Right renal cortex interstitium (tissue), 3 donors: ENCODE data around the gene WAC. TPM values are rescaled to one million over a fixed set of nuclear protein-coding genes. Genes with fewer than 3 reads are reported as not detected.
"Not testable (repeated sequence)": the region's sequence is repeated elsewhere in the genome, so short reads cannot be mapped to it uniquely, and the experiment has no call there.

ENCODE experiments used
- DNase-seq, 3 donors: peaks; one replicate each; pipeline ENCODE4 v3.0.0-alpha.2; 2013; ENCODE audit warnings: low read depth in 3 of 3, low spot score in 2 of 3
- polyA plus RNA-seq, 3 donors: library from polyadenylated mRNA; unstranded; fragments of 120-200 nt; gene quantifications; one replicate each; pipeline ENCODE4 v1.2.1, GENCODE V29; 2013; ENCODE audit not compliant: insufficient read length in 3 of 3

Gene WAC
- polyA plus RNA-seq, 3 donors, result 153 to 169 (median 158) TPM

DNA sequence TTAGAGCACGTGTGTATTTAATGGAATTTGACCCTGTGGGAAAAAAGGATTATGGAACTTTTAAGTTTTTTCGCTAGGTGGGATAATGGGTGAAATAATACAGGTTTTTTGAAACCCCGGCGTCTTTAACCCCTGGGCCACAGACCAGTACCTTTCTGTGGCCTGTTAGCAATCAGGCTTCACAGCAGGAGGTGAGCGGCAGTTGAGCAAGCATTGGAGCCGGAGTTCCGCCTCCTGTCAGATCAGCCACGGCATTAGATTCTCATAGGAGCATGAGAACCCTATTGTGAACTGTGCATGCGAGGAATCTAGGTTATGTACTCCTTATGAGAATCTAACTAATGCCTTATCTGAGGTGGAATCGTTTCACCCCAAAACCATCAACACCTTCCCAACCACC, 28.6 kb downstream of the WAC start:
- DNase-seq, result no peak

DNA sequence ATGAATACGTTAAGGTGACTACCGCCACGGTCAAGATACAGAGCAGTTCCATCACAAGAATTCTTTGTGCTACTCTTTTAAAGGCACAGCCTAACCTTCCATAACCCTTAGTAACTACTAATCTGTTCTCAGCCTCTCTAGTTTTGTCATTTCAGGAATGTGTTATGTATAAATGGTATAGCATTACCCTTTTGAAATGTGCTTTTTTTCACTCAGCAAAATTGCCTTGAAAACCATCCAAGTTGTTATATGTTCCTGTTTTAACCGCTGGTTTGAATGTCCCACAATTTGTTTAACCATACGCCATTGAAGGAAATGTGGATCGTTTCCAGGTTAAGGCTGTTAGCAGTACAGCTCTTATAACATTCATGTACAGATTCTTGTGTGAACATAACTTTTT, 32.0 kb downstream of the WAC start:
- no peak for DNase-seq

DNA sequence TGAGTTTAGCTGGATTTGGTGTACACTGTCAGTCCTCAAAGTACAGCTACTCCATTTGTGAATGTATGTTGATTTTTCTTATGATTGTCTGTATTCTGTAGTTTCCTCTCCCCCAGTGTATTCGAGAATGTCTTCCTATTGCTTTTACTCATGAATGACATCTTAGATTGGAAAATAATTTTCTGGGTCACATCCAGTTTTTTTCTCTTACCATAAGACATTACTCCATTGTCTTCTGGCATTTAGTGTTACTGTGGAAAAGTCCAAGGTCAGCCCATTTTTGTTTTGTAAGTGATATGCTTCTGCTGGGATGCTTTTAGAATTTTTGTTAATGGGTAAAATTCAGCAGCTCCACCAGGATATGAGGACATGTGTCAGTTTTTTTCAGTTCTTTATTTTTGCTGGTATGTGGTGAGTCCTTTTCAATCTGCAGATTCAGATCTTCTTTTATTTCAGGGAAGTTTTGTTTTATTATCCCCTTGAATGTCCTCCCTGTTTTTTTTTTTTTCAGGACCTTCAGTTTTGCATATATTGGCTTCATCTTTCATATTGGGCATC, 33.6 kb downstream of the WAC start:
- DNase-seq, result no peak

DNA sequence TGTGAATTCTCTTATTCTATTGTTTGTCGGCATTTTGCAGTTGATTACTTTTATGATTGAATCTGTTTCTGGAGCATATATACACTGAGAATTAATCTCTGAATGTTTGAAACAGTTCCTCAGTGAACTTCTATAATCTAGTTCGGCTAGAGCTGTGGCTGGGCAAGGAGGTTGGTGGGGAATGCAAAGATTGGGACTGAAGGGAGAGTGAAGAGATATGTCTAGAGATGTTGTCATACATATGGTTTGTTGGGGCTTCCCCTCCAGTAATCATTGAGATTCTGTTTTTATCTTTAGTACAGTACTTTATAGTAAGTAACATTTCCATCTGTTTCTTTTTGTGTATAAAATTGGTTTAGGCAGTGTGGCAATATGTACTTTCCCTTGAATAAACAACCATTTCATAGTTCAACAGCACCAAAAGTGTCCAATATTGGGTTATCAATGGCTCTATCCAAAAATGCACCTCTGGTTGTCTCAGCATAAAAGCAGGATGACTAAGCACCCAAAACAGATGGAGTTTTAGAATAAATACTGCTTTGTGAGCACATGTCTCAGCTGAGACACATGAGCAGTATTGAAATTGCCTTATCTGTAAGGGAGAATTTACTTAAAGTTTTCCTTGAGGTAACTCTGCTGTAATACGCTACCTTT, 36.7 kb downstream of the WAC start:
- no peak for DNase-seq

DNA sequence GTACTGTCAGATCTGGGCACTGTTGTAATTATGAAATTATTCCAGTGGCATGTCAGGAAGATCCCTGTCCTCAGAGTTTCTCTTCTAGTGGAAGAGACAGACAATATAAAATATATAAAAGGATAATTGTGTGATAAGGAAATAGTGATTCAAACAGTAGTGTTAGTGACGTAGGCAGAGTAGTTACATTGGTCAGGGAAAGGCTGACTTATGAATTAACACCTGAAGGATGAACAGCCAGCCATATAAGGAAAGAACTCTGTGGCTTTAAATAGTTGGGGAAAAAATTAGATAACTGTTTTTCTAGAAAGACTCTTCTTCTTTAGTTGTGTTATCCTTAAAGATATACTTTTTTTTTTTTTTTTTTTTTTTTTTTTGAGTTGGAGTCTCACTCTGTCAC, 37.7 kb downstream of the WAC start:
- no peak for DNase-seq

DNA sequence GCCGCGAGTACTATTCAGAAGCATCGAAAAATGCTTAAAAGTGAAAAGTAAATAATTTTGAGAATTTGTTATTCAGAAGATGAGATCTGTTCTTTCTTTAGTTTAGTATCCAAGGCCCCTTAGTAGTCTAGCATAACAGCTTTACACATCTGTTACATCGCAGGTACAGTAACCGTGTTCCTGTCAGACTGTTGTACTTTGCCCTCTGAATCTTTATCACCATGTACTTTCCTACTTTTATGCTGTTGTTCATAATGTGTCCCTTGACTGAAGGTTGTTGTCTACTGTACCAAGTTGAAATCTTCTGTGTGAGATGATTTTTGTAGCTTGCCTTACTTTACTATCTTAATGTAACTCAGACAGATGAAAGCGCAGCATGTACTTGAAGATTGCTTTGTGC, 38.3 kb downstream of the WAC start:
- DNase-seq, result no peak

DNA sequence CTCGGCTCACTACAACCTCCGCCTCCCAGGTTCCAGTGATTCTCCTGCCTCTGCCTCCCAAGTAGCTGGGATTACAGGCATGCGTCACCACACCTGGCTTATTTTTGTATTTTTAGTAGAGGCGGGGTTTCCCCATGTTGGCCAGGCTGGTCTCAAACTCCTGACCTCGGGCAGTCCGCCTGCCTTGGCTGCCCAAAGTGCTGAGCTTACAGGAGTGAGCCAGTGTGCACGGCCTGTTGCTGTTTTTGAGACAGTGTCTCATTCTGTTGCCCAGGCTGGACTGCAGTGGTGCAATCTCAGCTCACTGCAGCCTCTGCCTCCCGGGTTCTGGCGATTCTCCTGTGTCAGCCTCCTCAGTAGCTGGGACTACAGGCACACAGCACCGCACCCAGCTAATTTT, 41.3 kb downstream of the WAC start:
- not testable (repeated sequence) for DNase-seq

DNA sequence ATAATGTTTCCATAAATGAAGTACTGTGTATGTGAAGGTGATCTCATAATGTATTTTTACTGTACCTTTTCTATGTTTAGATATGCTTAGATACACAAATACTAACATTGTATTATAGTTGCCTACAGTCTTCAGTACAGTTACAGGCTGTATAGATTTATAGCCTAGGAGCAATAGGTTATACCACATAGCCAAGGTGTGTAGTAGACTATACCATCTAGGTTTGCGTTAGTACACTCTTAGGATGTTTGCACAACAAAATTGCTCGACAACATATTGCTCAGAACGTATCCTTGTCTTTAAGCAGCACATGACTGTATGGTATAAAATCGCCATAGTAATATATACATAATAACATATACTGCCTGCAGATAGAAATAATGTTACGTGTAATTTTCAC, 42.9 kb downstream of the WAC start:
- DNase-seq, result no peak

DNA sequence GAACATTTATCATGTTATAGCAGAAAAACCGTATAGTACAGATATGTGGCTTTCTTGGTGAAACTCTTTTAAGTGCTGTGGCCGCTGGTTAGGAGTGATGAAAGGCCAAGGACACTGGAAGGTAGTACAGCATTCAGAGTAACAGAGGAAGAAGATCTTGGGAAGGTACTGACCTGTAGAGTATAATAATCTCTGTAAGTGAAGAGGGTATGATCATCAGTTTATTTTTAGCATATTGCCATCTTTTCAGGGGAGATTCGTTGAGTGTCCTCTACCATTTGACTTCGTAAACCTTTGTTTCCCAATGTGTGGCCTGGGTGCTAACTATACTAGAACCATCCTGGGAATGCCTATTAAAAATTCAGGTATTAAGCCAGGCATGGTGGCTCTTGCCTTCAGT, 44.6 kb downstream of the WAC start:
- no peak for DNase-seq

DNA sequence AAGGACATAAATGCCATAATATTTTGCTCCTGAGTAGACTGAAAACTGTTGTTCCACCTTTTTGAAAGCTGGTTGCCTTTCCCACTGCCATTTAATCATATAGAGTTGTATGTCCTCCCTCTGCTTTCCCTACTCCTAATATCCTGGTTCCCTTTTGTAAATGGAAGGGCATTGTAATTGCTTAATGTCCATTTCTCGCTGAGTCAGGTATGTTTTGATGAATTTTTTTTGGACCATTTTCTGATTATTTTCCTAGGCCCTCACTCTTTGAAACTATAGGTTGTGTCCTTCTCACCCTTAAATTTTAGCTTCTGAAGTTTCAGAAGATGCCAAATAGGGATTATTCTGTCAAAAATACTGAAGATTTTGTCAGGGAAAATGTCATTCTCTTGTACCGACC, 45.5 kb downstream of the WAC start:
- DNase-seq, result no peak

DNA sequence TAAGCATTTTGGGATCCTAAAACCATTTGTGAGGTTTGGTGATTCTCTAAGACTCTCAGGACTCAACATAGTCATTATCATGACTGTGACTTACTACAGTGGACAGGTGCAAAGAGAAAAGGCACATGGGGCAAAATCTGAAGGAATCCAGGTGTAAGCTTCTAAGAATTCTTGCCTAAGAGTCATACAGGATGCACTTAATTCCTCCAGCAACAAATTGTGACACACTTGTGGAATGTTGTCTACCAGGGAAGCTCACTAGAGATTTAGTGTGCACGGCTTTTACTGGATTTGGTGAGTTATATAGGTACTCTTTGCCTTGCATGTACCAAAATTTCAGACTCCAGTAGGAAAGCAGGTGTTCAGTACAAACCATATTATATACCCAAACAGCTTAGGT, 47.9 kb downstream of the WAC start:
- DNase-seq, result no peak

DNA sequence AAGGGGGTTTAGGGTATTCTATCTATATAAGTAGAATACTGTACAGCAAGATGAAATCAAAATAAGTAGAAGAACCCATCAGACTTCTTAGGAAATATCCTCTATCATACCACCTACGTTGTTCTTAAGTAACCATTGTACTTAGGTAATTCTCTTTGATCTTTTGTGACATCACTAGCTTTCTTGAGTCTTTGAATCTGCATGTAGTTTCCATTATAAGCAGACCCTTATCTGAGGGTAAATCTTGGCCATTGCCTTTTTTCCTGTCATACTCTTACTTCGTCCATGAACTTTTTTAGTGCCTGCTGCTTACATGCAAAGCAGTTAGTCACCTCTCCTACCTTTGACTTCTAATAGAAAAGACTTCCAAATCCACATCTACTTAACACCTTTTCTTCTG, 49.0 kb downstream of the WAC start:
- DNase-seq, result no peak

DNA sequence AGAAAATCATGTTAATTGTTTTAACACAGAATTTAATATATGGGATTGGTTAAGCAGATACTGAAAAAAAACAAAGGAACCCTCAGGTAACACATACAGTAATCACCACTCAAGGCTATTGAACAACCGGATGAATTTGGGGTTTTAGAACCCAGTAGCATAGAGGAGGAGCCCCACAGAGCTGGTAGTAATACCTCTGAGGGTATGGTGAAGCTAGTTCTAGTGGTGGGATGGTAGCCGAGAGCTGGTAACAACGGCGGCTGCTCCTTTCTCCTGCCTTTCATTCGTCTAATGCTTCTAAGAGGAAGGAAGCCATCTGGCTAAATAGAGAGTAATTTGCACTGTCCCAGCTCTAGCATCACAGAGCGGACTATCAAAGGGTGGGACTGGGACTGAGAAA, 52.2 kb downstream of the WAC start:
- no peak for DNase-seq

DNA sequence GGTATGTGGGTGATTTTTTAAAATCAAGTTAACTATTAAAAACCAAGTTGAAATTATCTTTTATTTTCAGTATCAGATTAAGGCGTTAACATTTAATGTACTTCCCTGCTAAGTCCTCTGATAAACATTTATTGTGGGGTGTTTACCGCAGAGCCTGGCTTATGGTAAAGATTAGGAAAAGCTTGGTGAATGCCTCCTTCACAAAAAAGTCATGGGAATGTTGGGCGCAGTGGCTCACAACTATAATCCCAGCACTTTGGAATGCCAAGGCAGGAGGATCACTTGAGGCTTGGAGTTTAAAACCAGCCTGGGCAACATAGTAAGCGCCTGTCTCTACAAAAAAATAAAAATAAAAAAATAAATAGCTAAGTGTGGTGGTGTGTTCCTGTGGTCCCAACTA, 53.3 kb downstream of the WAC start:
- DNase-seq, result no peak

DNA sequence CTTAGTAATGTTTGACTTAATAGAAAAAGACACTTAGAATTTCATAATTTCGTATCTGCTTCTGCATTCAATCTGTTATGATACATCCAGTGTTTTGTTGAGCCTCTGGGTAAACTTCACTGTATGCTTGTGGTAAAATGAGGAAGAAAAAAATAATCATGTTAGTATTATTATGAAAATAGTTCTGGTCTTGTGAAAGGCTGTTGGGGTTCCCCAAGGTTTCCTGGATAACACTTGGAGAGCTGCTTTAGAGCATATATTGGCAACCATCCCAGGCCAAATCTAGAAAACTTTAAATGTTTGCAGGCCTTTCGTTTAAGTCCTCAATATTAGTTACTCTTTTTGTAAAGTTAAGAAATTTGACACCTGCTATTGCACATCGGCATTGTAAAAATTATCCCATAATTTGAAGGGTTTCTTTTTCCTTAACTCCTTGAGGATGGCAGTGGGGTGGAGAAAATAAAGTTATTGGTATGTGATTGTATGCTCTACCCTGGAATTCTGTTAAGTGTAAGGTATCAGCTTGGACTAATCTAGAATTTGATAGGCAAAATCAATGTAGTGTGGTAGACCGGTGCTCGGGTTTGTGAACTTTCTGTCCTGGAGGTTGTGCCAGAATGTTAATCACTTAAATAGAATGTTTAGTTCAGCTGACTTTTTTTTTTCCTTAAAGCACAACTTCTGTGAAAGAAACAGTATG, 54.5 kb downstream of the WAC start:
- no peak for DNase-seq

DNA sequence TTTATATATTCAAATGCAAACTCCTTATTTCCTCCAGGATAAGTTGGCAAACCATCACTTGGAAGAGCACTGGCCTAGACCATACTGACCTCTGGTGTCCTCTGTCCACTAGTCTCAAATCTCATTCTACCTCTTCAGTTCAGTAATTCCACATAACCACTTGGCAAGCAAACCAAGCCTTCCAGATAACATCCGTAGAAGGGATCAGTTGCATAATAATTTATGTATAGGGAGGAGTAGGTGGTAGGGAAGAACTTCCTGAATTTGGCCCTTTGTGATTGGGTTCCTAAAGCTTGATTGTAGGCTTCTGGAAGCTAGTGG, 55.0 kb downstream of the WAC start:
- no peak for DNase-seq

DNA sequence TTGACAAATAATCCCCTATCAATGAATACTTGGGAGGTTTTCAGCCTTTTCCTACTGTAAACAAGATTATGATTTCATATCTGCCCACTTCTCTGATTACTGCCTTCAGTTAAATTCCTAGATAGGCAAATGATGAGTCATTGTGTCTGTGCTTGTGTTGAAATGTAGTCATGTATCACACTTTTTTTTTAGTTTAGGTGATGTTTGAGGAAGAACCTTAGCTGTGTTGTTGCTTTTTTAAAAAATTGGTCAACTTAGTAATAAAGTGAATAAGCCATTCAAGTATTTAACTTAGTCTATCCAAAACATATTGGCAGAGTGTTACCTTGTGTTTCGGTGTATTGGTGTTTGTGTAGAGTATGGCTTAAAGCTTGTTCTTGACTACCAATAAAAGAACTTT, 60.0 kb downstream of the WAC start:
- DNase-seq, result no peak

DNA sequence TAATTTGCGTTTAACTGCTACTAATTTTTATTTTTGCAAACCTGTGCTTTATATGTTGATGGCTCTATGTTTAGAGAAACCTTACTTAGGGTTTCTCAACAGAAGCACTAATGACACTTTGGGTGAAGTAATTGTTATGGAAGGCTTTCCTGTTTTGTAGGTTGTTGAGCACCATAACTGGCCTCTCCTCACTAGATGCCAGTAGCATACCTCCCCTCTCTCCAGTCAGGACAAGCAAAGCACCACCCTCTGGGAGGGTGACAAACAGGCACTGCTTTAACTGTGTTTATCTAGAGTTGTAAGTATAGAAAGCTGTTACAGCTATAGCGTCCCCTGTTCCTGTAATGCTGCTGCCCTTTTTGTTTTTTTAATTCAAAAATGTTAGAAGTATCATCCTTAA, 60.9 kb downstream of the WAC start:
- no peak for DNase-seq

DNA sequence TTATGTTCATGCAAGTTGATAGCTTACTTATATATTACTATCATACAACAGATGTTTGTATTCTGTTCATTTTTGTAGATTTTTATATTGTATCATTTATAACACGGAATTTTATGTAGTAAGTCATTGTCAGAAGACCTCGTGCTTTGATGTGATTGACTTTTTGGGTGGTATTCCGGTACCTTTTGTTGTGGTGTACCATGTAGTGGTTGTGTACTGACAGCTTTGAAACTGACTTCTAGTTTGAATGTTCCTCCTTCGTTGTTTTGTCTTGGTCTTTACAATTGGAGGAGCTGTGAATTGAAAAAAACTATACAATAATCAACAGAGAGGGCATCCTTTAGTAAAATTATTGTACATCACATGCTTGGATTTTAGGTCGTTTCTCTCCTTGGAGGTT, 61.5 kb downstream of the WAC start:
- DNase-seq, result no peak

DNA sequence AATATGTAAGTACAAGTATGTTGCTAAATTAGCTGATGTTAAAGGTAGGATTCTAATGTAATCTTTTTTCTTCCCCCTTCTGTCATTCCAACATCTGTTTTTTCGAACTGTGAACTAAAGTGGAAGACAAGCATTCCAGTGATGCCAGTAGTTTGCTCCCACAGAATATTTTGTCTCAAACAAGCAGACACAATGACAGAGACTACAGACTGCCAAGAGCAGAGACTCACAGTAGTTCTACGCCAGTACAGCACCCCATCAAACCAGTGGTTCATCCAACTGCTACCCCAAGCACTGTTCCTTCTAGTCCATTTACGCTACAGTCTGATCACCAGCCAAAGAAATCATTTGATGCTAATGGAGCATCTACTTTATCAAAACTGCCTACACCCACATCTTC, 62.7 kb downstream of the WAC start:
- DNase-seq, result no peak

DNA sequence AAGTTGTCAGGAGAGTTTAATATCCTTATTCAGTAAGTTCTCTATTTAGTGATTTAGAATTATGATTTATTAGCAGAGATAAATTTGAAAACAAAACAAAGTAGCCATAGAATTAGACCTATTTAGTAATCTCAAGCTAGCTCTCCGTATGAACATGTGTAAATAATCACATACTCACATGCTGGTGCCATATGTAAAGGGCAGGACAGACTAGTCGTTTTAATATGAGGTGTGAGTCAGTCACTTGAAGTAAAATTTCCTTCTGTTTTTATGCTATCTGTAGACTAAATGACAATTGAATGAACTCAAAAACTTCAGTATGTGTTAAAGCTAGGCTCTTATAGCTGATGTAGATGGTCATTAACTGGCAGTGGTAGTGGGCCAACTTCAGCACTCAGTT, 67.1 kb downstream of the WAC start:
- DNase-seq, result no peak

DNA sequence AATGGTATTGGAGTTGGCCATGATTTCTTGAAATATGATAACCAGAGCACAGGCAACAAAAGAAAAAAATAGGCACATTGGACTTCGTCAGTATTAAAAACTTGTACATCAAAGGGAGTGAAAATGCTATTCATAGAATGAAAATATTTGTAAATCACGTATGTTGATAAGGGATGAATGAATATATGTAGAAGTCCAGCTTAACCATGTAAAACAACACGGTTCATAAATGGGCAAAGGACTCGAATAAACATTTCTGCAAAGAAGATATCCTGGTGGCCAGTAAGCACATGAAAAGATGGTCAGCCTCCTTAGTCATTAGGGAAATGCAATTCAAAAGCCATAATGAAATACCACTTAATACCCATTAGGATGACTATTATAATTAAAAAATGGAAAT, 68.1 kb downstream of the WAC start:
- no peak for DNase-seq
